Coronary artery (tissue), 2 donors: ENCODE results near the gene DNAAF1.

Experiments used
- DNase-seq: peaks from one replicate; pipeline ENCODE4 v3.0.0-alpha.2; 2017; ENCODE audit warnings: low spot score
- H3K27ac ChIP-seq, 2 donors: fragments of 200-600 bp; sonication (generic); one replicate each; pipeline ENCODE4 v1.5.1; 2016 to 2019
- H3K4me3 ChIP-seq: fragments of 200-600 bp; sonication (generic); 2 replicates; pipeline ENCODE4 v1.5.1; 2016; ENCODE audit warnings: mild to moderate bottlenecking, moderate library complexity
- CTCF ChIP-seq: fragments of 200-600 bp; sonication (generic); IDR thresholded peaks from one replicate; pipeline ENCODE4 v1.5.1; 2019; ENCODE audit warnings: antibody characterized with exemption

Gene DNAAF1

GRCh38 chr16:84150926-84151325 lies 5.8 kb downstream of the DNAAF1 start:
- no peak overlapping the region for H3K4me3 ChIP-seq
- TF ChIP-seq CTCF, result no peak
- no peak for DNase-seq
- no peak overlapping the region for H3K27ac ChIP-seq

DNA sequence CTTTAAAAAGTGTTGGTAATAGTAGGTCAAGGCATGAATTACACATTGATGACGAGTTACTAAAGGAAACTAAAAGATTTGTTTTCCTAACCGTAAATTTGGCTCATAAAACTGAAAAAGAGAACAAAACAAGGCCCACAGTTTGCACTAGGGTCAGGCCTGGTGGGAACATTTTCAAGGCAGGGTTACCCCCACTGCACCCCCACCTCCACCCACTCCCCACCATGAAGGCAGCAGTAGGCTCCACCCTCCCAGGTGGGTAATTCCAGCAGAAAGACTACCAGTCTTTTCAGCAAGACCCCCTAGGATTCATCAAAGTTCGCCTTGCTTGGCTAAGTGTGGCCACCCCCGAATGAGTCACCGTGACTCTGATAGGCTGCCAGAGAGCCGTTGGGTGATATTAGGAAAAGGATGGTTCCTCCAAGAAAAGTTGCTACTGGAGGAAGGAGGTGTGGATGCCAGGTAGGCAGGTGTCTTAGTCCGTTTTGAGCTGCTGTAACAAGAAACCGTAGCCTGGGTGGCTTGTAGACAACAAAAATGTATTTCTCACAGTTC lies 8.6 kb downstream of the DNAAF1 start:
- TF ChIP-seq CTCF, result no peak
- DNase-seq, result no peak
- H3K27ac ChIP-seq, result no peak overlapping the region
- no peak overlapping the region for H3K4me3 ChIP-seq

GRCh38 chr16:84155226-84155625 lies 10.1 kb downstream of the DNAAF1 start:
- no peak for TF ChIP-seq CTCF
- no peak overlapping the region for H3K4me3 ChIP-seq
- no peak for DNase-seq
- no peak overlapping the region for H3K27ac ChIP-seq

- Histone ChIP-seq H3K4me3 (no peak overlapping the region), H3K27ac (no peak overlapping the region)
- no peak for TF ChIP-seq CTCF
- no peak for DNase-seq
These were observed 10.7 kb downstream of the DNAAF1 start for GRCh38 chr16:84155771-84156170.

- DNase-seq, result no peak
- no peak for TF ChIP-seq CTCF
- H3K27ac ChIP-seq, result no peak overlapping the region
- no peak overlapping the region for H3K4me3 ChIP-seq
These were observed 11.3 kb downstream of the DNAAF1 start for GRCh38 chr16:84156342-84156784.

- DNase-seq, result no peak
- no peak for TF ChIP-seq CTCF
- H3K4me3 ChIP-seq, result no peak overlapping the region
- no peak overlapping the region for H3K27ac ChIP-seq
These were observed 13.9 kb downstream of the DNAAF1 start for GRCh38 chr16:84159007-84159406.

GRCh38 chr16:84159800-84160199 lies 14.7 kb downstream of the DNAAF1 start:
- Histone ChIP-seq H3K4me3 (no peak overlapping the region), H3K27ac (no peak overlapping the region)
- TF ChIP-seq CTCF, result no peak
- DNase-seq, result no peak
